HG03442 (cell line): ENCODE measurements around the gene MGST3.
"Not testable (repeated sequence)": the region's sequence is repeated elsewhere in the genome, so short reads cannot be mapped to it uniquely, and the experiment has no call there.

Source experiments
- ATAC-seq: cut with Tn5 transposase; IDR thresholded peaks from one replicate; pipeline ENCODE4 v1.9.1; 2021; ENCODE audit warnings: mild to moderate bottlenecking, moderate library complexity; ENCODE audit not compliant: unreplicated experiment

MGST3 gene

GRCh38 chr1:165630629-165631341 is at the start of gene MGST3:
Gene MGST3, plus strand, starts transcription at chr1:165631234. Its CDS starts 18,614 bp downstream, at chr1:165649848.
- peak; percentile 80 for ATAC-seq

- no peak for ATAC-seq
Measured at GRCh38 chr1:165581926-165582325, 49.1 kb upstream of the MGST3 start.

- no peak for ATAC-seq
Measured at GRCh38 chr1:165586398-165586797, 44.6 kb upstream of the MGST3 start.

- ATAC-seq = not testable (repeated sequence)
Measured at GRCh38 chr1:165591391-165591790, 39.6 kb upstream of the MGST3 start.

GRCh38 chr1:165592945-165593823 is 37.9 kb upstream of the MGST3 start:
- ATAC-seq = no peak

- ATAC-seq = no peak
Measured at GRCh38 chr1:165595246-165595938, 35.6 kb upstream of the MGST3 start.

GRCh38 chr1:165597883-165598675 is 33.0 kb upstream of the MGST3 start:
- peak; percentile 97 for ATAC-seq

GRCh38 chr1:165598676-165599059 is 32.4 kb upstream of the MGST3 start:
- no peak for ATAC-seq

- ATAC-seq = no peak
Measured at GRCh38 chr1:165600793-165601192, 30.2 kb upstream of the MGST3 start.

GRCh38 chr1:165603810-165604209 is 27.2 kb upstream of the MGST3 start:
- ATAC-seq = no peak

GRCh38 chr1:165605246-165605645 is 25.8 kb upstream of the MGST3 start:
- no peak for ATAC-seq

- ATAC-seq = not testable (repeated sequence)
Measured at GRCh38 chr1:165606676-165607075, 24.4 kb upstream of the MGST3 start.

GRCh38 chr1:165610866-165611265 is 20.2 kb upstream of the MGST3 start:
- ATAC-seq = no peak

GRCh38 chr1:165612062-165612461 is 19.0 kb upstream of the MGST3 start:
- ATAC-seq = no peak

- ATAC-seq = no peak
Measured at GRCh38 chr1:165616054-165616612, 14.9 kb upstream of the MGST3 start.

GRCh38 chr1:165616987-165617546 is 14.0 kb upstream of the MGST3 start:
- no peak for ATAC-seq

- ATAC-seq = no peak
Measured at GRCh38 chr1:165619647-165620151, 11.3 kb upstream of the MGST3 start.

- no peak for ATAC-seq
Measured at GRCh38 chr1:165623624-165624023, 7.4 kb upstream of the MGST3 start.

GRCh38 chr1:165624441-165624840 is 6.6 kb upstream of the MGST3 start:
- no peak for ATAC-seq
